GM18868 (cell line): ENCODE measurements around the gene ISG20.
"Not testable (repeated sequence)": the region's sequence is repeated elsewhere in the genome, so short reads cannot be mapped to it uniquely, and the experiment has no call there.

Experiments
- ATAC-seq: cut with Tn5 transposase; IDR thresholded peaks from one replicate; pipeline ENCODE4 v1.9.1; 2021; ENCODE audit warnings: mild to moderate bottlenecking, moderate library complexity; ENCODE audit not compliant: unreplicated experiment

Gene ISG20

GRCh38 chr15:88618686-88619085 is 20.1 kb upstream of the ISG20 start:
- ATAC-seq = no peak

DNA sequence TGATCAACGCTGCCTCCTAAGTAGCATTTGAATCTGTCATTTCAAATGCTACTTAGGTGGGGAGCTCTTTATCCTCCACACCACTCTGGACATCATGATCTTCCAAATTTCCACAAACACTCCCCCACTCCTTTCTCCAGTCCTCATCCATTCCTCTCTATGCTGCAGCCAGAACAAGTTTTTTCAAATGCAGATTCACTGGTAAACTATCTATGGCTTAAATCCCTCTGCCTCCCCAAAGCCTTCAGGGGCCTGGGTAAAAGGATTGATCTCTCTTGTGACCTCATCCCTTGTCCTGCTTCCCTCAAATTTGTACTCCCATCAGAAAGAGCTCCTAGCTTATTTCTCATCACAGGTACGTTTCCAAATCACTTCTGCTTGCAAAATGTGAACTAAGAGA is 19.0 kb upstream of the ISG20 start:
- ATAC-seq = no peak

DNA sequence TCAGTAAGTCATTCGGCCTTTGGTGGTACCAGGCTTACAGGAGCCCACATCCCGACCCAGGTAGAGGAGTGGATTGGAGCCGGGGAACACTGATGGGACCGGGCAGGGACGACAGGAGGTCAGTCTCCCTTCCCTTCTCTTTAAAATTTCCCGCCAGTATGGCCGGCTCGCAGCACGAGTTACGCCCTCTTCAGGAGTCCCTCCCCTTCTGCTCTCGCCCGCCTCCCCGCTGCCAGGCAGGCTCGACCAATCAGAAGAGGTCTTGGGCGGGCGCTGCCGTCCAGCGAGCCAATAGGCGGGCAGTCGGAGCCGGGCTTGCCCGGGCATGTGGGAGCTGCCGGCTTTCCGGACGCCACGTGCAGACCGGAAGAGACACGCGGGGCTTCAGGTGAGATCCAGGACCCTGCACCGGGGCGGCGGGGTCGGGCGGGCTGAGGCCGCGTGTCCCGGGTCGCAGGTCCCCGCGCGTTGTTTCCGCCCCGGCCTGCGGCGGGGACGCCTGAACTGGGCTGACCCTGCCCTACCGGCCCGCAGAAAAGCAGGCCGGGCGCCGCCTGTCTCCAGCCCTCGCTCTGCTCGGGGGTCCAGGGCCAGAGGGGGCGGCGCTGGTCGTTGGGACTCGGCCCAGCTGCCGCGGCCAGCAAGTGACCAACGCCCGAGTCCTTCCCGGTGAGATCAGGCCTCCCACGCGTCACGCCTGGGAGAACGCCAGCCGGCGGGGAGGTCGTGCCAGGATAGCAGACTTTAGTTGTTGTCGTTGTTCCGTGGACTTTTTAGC is 17.6 kb upstream of the ISG20 start, which contains the start of gene AEN:
Gene AEN (plus strand): TSS at position 346 of the 778 bp plus-strand sequence. CDS start 4,870 bp downstream, outside the sequence.
- ATAC-seq = peak; percentile 95

GRCh38 chr15:88621789-88622604 is 16.8 kb upstream of the ISG20 start:
- ATAC-seq = peak; percentile 38

GRCh38 chr15:88622605-88622975 is 16.2 kb upstream of the ISG20 start:
- no peak for ATAC-seq

GRCh38 chr15:88623061-88623460 is 15.8 kb upstream of the ISG20 start:
- ATAC-seq = no peak

DNA sequence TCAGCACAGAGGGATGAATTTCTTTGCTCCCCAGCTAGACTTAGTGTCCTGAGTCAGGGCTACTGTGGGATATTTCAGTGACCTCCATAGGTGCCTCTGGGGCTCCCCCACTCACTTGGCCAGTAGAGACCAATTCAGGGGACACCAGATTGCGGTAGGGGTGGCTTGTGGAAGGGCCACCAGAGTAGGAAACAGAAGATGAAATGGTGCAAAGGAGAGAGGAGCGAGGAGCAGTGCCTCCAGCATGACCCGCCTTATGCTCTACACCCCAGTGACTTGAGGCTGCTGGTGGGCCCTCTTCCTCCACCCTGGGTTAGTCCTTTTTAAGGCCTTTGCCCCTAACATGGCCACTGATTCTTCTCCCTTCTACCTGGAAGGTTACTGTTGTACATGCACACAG is 15.2 kb upstream of the ISG20 start:
- no peak for ATAC-seq

DNA sequence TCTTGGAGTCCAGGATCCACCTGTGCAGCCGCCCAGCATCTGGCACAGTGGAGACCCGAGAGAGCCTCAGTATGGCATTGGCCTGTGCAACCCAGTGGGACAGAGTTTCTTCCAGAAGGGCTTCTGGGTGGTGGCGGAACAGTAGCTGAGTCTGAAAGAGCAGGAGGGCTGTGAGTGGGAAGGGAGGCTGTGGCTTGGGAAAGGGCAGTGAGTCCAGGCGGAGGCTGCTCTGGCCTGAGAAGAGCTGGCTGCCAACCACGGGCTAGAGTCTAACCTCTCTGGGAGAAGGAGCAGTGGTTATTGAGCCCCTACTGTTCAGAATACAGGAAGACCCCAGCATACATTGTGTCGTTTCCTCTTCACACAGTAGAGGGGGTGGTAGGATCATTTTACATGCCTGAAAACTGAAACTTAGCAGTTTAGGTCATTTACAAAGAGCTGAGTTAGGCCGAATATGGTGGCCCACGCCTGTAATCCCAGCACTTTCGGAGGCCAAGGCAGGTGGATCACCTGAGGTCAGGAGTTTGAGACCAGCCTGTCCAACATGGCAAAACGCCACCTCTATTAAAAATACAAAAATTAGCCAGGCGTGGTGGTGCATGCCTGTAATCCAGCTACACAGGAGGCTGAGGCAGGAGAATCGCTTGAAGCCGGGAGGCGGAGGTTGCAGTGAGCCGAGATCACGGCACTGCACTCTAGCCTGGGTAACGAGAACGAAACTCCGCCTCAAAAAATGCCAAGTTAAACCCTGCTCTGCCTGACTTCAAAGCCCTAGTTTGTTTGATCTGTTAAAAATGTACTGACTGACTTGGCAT is 14.5 kb upstream of the ISG20 start:
- peak; percentile 30 for ATAC-seq

GRCh38 chr15:88624971-88625490 is 13.8 kb upstream of the ISG20 start:
- no peak for ATAC-seq

DNA sequence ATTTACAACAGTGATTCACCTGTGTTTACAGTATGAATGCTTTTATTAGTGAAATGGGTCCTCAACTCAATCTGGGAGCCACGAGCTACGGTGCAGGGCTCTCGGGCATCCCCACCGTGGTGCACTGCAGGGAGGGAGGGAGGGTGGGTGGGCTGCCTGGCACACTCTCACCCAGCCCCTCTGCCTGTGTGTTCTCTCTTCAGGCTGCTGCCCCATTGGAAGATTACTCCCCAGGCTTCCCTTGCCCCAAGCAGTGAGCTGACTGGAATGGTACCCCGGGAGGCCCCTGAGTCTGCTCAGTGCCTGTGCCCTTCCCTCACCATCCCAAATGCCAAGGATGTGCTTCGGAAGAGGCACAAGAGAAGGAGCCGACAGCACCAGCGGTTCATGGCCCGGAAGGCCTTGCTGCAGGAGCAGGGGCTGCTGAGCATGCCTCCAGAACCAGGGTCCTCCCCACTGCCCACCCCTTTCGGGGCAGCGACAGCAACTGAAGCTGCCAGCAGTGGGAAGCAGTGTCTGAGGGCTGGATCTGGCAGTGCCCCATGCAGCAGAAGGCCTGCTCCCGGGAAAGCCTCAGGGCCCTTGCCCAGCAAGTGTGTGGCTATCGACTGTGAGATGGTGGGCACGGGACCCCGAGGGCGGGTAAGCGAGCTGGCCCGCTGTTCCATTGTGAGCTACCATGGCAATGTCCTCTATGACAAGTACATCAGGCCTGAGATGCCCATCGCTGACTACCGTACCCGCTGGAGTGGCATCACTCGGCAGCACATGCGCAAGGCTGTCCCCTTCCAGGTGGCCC is 12.7 kb upstream of the ISG20 start:
- no peak for ATAC-seq

DNA sequence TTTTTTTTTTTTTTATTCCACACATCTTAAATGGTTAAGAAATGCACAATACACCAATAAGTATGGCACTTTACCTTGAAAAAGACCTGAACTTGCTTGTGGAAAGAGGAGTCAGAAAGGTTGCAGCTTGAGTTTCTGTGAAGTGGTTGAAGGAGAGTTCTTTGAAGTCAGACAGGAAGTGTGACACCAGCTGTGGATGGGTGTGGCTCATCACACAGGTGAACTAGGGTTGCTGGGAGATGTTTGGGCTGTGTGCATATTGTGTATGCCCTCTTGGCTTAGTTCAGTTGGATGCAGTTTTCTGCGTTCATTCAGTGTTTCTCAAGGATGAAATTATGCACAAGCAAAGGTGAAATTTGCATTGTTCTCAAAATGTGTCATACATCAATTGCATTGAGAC is 11.4 kb upstream of the ISG20 start:
- peak; percentile 34 for ATAC-seq

- no peak for ATAC-seq
Measured at GRCh38 chr15:88628018-88628654, 10.7 kb upstream of the ISG20 start.

DNA sequence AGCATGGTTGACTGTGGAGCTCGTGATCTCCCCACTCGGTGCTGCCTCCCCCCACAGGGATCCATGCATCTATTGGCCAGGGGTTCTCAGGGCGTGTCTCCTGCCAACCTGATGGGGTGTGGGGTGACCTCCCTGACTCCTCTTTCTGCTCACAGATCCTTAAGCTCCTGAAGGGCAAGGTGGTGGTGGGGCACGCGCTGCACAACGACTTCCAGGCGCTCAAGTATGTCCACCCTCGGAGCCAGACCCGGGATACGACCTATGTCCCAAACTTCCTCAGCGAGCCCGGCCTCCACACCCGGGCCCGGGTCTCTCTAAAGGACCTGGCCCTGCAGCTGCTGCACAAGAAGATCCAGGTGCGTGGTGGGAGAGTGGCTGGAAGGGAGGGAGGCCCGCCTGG is 9.7 kb upstream of the ISG20 start:
- no peak for ATAC-seq

DNA sequence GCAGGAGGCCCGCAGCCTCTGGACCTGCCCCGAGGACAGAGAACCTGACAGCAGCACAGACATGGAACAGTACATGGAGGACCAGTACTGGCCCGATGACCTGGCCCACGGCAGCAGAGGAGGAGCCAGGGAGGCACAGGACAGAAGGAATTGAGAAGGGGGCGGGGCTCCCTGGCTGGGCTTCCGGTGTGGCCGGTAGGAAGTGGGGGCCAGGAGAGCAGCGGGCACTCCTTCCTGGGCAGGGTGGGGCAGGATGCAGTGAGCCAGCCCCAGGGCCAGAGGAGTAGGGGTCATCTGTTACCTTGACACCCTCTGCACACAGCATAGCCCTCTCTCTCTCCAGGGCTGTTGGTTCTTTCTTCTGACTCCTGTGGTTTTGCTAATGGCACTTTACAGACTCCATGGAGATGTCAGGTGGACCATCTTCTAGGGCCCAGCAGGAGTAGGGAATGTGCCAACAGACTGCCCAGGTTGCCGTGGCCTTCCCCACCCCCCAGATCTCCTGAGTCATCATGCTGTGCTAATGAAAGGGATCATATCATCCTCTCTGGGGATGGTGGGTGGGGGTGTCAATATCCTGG is 8.6 kb upstream of the ISG20 start:
- ATAC-seq = no peak

- ATAC-seq = no peak
Measured at GRCh38 chr15:88630798-88631463, 7.9 kb upstream of the ISG20 start.

DNA sequence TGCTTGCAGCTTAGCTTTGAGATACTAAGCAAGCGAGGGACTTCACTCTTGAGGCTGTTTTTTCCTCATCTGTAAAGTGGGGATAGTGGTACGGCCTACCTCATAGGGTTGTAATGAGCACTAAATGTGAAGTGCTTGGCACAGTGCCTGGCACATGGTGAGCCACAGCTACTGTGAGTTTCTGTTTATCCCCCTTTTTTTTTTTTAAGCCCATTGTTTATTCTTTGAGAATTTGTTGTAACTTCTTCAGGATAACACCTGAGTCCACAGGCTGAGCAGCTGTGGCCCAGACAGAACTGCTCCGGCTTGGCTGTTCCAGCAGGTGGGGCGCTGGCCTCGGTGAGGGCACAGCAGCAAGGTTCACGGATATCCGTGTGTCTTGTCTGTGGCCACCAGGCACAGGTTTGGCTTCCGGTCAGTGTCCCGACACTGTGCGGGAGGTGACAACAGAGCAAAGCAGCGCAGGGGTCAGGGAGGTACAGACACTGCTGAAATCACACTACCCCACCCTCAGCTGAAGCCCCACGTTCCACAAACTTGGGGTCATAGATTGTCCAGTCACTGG is 7.3 kb upstream of the ISG20 start:
- no peak for ATAC-seq

- ATAC-seq = not testable (repeated sequence)
Measured at GRCh38 chr15:88632797-88633196, 6.0 kb upstream of the ISG20 start.

DNA sequence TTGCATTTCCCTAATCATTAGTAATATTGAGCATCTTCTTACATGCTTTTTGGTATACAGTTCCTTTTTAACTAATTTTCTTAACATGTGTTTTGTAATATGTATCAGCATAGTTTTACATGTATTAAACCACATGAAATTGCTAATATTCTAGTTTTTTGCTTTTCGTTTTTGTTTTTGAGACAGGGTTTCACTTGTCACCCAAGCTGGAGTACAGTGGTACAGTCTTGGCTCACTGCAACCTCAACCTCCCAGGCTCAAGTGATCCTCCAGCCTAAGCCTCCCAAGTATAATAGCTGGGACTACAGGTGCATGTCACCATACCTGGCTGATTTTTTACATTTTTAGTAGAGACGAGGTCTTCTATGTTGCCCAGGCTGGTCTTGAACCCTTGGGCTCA is 4.4 kb upstream of the ISG20 start:
- ATAC-seq = no peak

- peak; percentile 28 for ATAC-seq
Measured at GRCh38 chr15:88635318-88635717, 3.5 kb upstream of the ISG20 start.
